Adrenal gland (tissue), 5 donors: ENCODE measurements around the gene RRAGA.

ENCODE experiments used
- POLR2A ChIP-seq, 2 donors: fragments of 450-650 bp; IDR thresholded peaks; one replicate each; pipeline ENCODE4 v1.6.1; 2017; ENCODE audit warnings: antibody characterized with exemption in 2 of 2, mild to moderate bottlenecking in 2 of 2, moderate library complexity in 1 of 2
- TF ChIP-seq, protein P1 (sequence below), 6 experiments: fragments of 450-650 bp in 4 of 6; fragments of 200-600 bp in 2 of 6; sonication (generic) in 1 of 6; IDR thresholded peaks; 1 replicate in 5 of 6; 2 replicates in 1 of 6; pipeline versions ENCODE4 v1.5.1 to v1.8.0; 2016 to 2021; ENCODE audit warnings: antibody characterized with exemption in 6 of 6, mild to moderate bottlenecking in 2 of 6, moderate library complexity in 1 of 6
- donor health status: DM: no; HTN: no; CAD: no.

DNA sequence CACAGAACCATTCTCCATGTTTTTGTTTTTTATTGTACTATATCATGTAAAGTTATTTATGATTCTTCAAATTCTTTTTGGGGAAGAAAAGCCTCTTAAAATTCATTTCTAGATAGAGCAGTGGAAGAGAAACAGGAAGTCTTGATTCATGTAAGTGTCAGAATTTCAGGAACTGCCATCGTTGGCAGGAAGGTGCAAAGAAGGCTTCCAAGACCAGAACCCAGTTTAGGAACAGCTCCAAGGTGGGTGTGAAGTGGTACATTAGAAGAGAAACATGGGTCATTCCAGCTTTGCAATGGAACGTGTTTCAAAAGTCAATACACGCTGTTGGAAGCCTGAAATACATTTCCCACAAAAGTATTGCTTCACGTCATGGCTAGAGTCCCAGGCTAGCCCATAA, 31.0 kb upstream of the RRAGA start:
- no peak for TF ChIP-seq POLR2A (IDR thresholded peaks at IDR 0.05)
- TF ChIP-seq, protein P1, sequence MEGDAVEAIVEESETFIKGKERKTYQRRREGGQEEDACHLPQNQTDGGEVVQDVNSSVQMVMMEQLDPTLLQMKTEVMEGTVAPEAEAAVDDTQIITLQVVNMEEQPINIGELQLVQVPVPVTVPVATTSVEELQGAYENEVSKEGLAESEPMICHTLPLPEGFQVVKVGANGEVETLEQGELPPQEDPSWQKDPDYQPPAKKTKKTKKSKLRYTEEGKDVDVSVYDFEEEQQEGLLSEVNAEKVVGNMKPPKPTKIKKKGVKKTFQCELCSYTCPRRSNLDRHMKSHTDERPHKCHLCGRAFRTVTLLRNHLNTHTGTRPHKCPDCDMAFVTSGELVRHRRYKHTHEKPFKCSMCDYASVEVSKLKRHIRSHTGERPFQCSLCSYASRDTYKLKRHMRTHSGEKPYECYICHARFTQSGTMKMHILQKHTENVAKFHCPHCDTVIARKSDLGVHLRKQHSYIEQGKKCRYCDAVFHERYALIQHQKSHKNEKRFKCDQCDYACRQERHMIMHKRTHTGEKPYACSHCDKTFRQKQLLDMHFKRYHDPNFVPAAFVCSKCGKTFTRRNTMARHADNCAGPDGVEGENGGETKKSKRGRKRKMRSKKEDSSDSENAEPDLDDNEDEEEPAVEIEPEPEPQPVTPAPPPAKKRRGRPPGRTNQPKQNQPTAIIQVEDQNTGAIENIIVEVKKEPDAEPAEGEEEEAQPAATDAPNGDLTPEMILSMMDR (IDR thresholded peaks at IDR 0.05) = no peak
